NCI-H1417 (cell line): Measurements from ENCODE around the gene UBAC1.

Experiments used
- DNase-seq, 3 experiments: peaks; one replicate each; lab custom pipeline; 2025; lab: John Stamatoyannopoulos, UW

UBAC1 gene

DNA sequence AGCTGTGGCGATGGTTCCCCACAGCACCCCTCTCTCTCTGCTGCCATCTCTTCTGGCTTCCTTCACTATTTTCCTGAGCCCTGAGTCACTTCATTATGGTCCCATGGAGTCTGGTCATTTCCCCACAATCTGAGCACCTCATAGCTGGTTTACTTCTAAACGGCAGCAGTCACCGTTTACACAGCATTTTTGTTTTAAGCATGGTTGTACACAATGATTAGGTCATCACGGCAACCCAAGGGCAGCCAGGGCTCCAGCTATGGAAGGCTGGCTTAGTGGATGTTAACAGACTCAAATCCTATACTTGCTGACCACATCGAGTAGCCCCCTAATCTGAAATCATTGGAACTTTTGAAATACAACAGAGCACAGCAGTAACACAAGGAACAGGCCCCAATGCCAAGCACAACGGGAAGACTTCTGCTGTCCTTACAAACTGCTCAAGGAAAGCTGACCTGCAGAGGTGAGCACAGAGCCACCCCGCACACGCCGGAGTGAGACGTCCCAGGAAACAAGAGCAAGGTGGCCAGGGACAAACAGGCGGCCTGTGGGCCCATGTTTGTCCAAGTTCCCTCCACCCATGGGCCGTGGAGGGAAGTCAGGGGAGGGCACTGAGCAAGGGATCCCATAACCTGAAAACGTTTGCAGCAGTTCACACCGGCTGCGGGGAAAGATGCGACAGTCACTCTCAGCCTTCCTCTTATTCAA, 76.7 kb downstream of the UBAC1 start:
- DNase-seq: no peak

DNA sequence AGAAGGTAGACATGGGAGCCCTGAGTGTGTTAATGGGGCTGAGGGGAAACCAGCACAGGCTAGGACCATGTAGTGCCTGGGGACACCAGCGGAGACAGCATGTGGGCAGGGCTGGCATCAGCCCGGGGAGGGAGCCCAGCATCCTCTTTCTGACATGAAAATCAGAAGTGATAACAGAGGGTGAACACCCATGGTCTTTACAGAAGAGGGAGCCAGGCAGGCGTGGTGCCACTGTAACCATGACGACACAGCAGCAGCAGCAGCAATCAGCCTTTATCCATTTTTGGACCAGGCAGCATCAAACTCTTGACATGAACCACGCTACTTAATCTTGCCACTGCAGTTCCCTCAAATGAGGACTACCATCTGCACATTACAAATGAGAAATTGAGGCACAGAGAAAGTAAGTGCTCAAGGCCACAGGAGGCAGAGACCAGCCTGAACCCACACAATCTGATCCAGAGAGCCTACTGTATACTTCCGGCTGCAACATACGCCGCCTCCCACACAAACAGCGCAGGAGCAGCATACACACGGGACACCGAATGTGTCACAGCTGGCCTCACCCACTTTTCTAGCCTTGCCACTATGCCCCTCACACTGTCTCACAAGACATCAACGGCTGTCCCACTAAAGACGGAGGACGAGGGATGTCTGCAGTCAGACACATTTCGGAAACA, 77.6 kb downstream of the UBAC1 start:
- DNase-seq: peak in 1 of 3 experiments; percentile 27
